A549 (cell line): ENCODE measurements around the gene GLB1L3. TPM values are rescaled to one million over a fixed set of nuclear protein-coding genes. Genes with fewer than 3 reads are reported as not detected.

Experiments
- ATAC-seq, 2 experiments: fragments of 200-7000 bp in 1 of 2; fragments of >200 bp in 1 of 2; cut with Nextera tagmentation in 1 of 2; cut with Tn5 transposase in 1 of 2; 3 replicates each; pipeline versions ENCODE4 v1.8.0 to v1.9.1; 2018 to 2020; ENCODE audit warnings: mild to moderate bottlenecking in 1 of 2, moderate library complexity in 1 of 2
- CTCF ChIA-PET: fragments of 300-600 bp; sonication (Branson Sonifier 250); formaldehyde crosslinking; extraction: SDS; loops from one replicate; lab custom pipeline; 2021; ENCODE audit warnings: antibody characterized with exemption, inconsistent platforms; lab: Yijun Ruan, JAX
- POLR2A ChIA-PET: fragments of 350-600 bp; formaldehyde crosslinking; extraction: SDS; loops from one replicate; lab custom pipeline; 2021; ENCODE audit warnings: antibody characterized with exemption, inconsistent platforms; lab: Yijun Ruan, JAX
- DNase-seq, 2 experiments: peaks; one replicate each; pipeline versions ENCODE4 v3.0.0 to v3.0.0-alpha.2; 2011 to 2016; ENCODE audit warnings: low read depth in 1 of 2, low spot score in 1 of 2
- FAIRE-seq: peaks from 2 replicates; lab custom pipeline; 2011; peaks lifted over from hg19 to GRCh38; lab: Jason Lieb, UNC
- H3K27ac ChIP-seq, 2 experiments: fragments of >200 bp; sonication (Bioruptor Twin); formaldehyde crosslinking; 3 replicates each; pipeline ENCODE4 v1.5.1; 2016 to 2017
- H3K4me1 ChIP-seq: fragments of >200 bp; sonication (Bioruptor Twin); formaldehyde crosslinking; 3 replicates; pipeline ENCODE4 v1.6.1; 2016
- H3K4me2 ChIP-seq: fragments of >200 bp; sonication (Bioruptor Twin); formaldehyde crosslinking; 3 replicates; pipeline ENCODE4 v1.6.1; 2016
- H3K4me3 ChIP-seq: fragments of >200 bp; sonication (Bioruptor Twin); formaldehyde crosslinking; 3 replicates; pipeline ENCODE4 v1.5.1; 2016
- H3K9me3 ChIP-seq: fragments of >200 bp; sonication (Bioruptor Twin); formaldehyde crosslinking; 3 replicates; pipeline ENCODE4 v1.6.1; 2016
- ATOH8 ChIP-seq: fragments of 250-450 bp; sonication (Bioruptor Pico); IDR thresholded peaks from 2 replicates; pipeline ENCODE4 v1.5.0; 2020; ENCODE audit warnings: low read depth, mild to moderate bottlenecking, moderate library complexity
- BHLHE40 ChIP-seq: IDR thresholded peaks from 2 replicates; pipeline ENCODE4 v1.6.1; 2012; ENCODE audit warnings: low read depth, low read length, inconsistent platforms
- CBX8 ChIP-seq: fragments of 200-600 bp; sonication (generic); IDR thresholded peaks from 2 replicates; pipeline ENCODE4 v1.6.1; 2016
- CEBPB ChIP-seq, 2 experiments: fragments of >200 bp in 1 of 2; sonication (Bioruptor Twin) in 1 of 2; formaldehyde crosslinking in 1 of 2; IDR thresholded peaks; 2 replicates each; pipeline ENCODE4 v1.6.1; 2012 to 2016
- CHD4 ChIP-seq: fragments of 200-600 bp; sonication (generic); IDR thresholded peaks from 2 replicates; pipeline ENCODE4 v1.6.1; 2016; ENCODE audit warnings: antibody characterized with exemption, mild to moderate bottlenecking, borderline replicate concordance
- EHF ChIP-seq: fragments of 250-450 bp; sonication (Bioruptor Pico); IDR thresholded peaks from 2 replicates; pipeline ENCODE4 v1.5.0; 2020; ENCODE audit warnings: mild to moderate bottlenecking
- EHMT2 ChIP-seq: fragments of 200-600 bp; sonication (generic); IDR thresholded peaks from 2 replicates; pipeline ENCODE4 v1.6.1; 2016; ENCODE audit warnings: antibody characterized with exemption, low read depth, mild to moderate bottlenecking, moderate library complexity
- EP300 ChIP-seq, 2 experiments: fragments of >200 bp; sonication (Bioruptor Twin); formaldehyde crosslinking; IDR thresholded peaks; 2 replicates in 1 of 2; 3 replicates in 1 of 2; pipeline ENCODE4 v1.6.1; 2016 to 2017
- ESRRA ChIP-seq: fragments of 150-350 bp; IDR thresholded peaks from 2 replicates; pipeline ENCODE4 v1.6.1; 2014; ENCODE audit warnings: mild to moderate bottlenecking, low read length, borderline replicate concordance
- HDAC2 ChIP-seq: fragments of 200-600 bp; sonication (generic); IDR thresholded peaks from 2 replicates; pipeline ENCODE4 v1.6.1; 2016
- HES2 ChIP-seq: fragments of >200 bp; sonication (Bioruptor Twin); formaldehyde crosslinking; IDR thresholded peaks from 2 replicates; pipeline ENCODE4 v1.6.1; 2016
- HEYL ChIP-seq: fragments of 250-450 bp; sonication (Bioruptor Pico); IDR thresholded peaks from 2 replicates; pipeline ENCODE4 v1.8.0; 2021; ENCODE audit warnings: mild to moderate bottlenecking, moderate library complexity
- HOXA7 ChIP-seq: fragments of 250-450 bp; sonication (Bioruptor Pico); IDR thresholded peaks from 2 replicates; pipeline ENCODE4 v1.5.0; 2020; ENCODE audit warnings: mild to moderate bottlenecking, moderate library complexity
- HOXB13 ChIP-seq: fragments of 250-450 bp; sonication (Bioruptor Pico); IDR thresholded peaks from 2 replicates; pipeline ENCODE4 v1.5.0; 2020; ENCODE audit warnings: low read depth, mild to moderate bottlenecking, moderate library complexity
- JUNB ChIP-seq: fragments of >200 bp; sonication (Bioruptor Twin); formaldehyde crosslinking; IDR thresholded peaks from 2 replicates; pipeline ENCODE4 v1.6.1; 2016
- KDM5A ChIP-seq: fragments of 200-600 bp; sonication (generic); IDR thresholded peaks from 2 replicates; pipeline ENCODE4 v1.6.1; 2016; ENCODE audit warnings: antibody characterized with exemption, mild to moderate bottlenecking
- MAFK ChIP-seq: fragments of 450-650 bp; IDR thresholded peaks from 2 replicates; pipeline ENCODE4 v1.6.1; 2014; ENCODE audit not compliant: partially characterized antibody
- MAX ChIP-seq: IDR thresholded peaks from 2 replicates; pipeline ENCODE4 v1.6.1; 2012
- MYC ChIP-seq: IDR thresholded peaks from 2 replicates; pipeline ENCODE4 v1.6.1; 2012; ENCODE audit warnings: mild to moderate bottlenecking, inconsistent platforms, low read length, improper control_type of control experiment, borderline replicate concordance
- NR3C1 ChIP-seq: fragments of >200 bp; sonication (Bioruptor Twin); formaldehyde crosslinking; IDR thresholded peaks from 3 replicates; pipeline ENCODE4 v1.6.1; 2017
- PBX3 ChIP-seq: IDR thresholded peaks from 2 replicates; pipeline ENCODE4 v1.6.1; 2012
- PHF8 ChIP-seq: fragments of 200-600 bp; sonication (generic); IDR thresholded peaks from 2 replicates; pipeline ENCODE4 v1.6.1; 2016; ENCODE audit warnings: low read depth, mild to moderate bottlenecking, antibody characterized with exemption, moderate library complexity, borderline replicate concordance
- POLR2A ChIP-seq: IDR thresholded peaks from 2 replicates; pipeline ENCODE4 v1.6.1; 2012; ENCODE audit warnings: mild to moderate bottlenecking, low read length
- POLR2AphosphoS2 ChIP-seq: conservative IDR thresholded peaks from 2 replicates; pipeline ENCODE4 v1.6.1; 2012; ENCODE audit warnings: low read length, improper control_type of control experiment, inconsistent platforms
- RCOR1 ChIP-seq: fragments of 150-350 bp; IDR thresholded peaks from 2 replicates; pipeline ENCODE4 v1.6.1; 2014; ENCODE audit warnings: antibody characterized with exemption, low read length, low read depth
- REST ChIP-seq: fragments of 200-600 bp; sonication (generic); IDR thresholded peaks from 2 replicates; pipeline ENCODE4 v1.6.1; 2016; ENCODE audit warnings: antibody characterized with exemption, mild to moderate bottlenecking, moderate library complexity
- SMC3 ChIP-seq: fragments of >200 bp; sonication (Bioruptor Twin); formaldehyde crosslinking; IDR thresholded peaks from 3 replicates; pipeline ENCODE4 v1.6.1; 2018; ENCODE audit warnings: inconsistent platforms
- SREBF2 ChIP-seq: fragments of 450-650 bp; IDR thresholded peaks from 2 replicates; pipeline ENCODE4 v1.6.1; 2014; ENCODE audit warnings: mild to moderate bottlenecking, moderate library complexity
- TFCP2L1 ChIP-seq: fragments of 250-450 bp; sonication (Bioruptor Pico); IDR thresholded peaks from 2 replicates; pipeline ENCODE4 v1.5.0; 2021; ENCODE audit warnings: mild to moderate bottlenecking
- USF2 ChIP-seq: fragments of 450-650 bp; IDR thresholded peaks from 2 replicates; pipeline ENCODE4 v1.6.1; 2014; ENCODE audit warnings: antibody characterized with exemption
- ZC3H11A ChIP-seq: fragments of 450-650 bp; IDR thresholded peaks from 2 replicates; pipeline ENCODE4 v1.6.1; 2014; ENCODE audit warnings: antibody characterized with exemption, mild to moderate bottlenecking
- ZNF302 ChIP-seq: fragments of 250-450 bp; sonication (Bioruptor Pico); IDR thresholded peaks from 2 replicates; pipeline ENCODE4 v1.9.0; 2021; ENCODE audit warnings: inconsistent platforms, mild to moderate bottlenecking, moderate library complexity
- ZSCAN20 ChIP-seq: fragments of 250-450 bp; sonication (Bioruptor Pico); IDR thresholded peaks from 2 replicates; pipeline ENCODE4 v1.8.0; 2022; ENCODE audit warnings: mild to moderate bottlenecking, moderate library complexity
- WGBS: methylation state at CpG from one replicate; pipeline ENCODE4 v1.1.6; 2017; ENCODE audit errors: missing lambda C conversion rate; 5-methylcytosine and 5-hydroxymethylcytosine counted together
- polyA plus RNA-seq, 4 experiments: library from polyadenylated mRNA; depleted of rRNA in 3 of 4; stranded (reverse); fragments of >200 nt; fragmentation: RNase III in 1 of 4; extraction: RNeasy Plus Mini Kit Qiagen cat#74134 plus additional on column Dnase treatment in 1 of 4; gene quantifications; 2 replicates in 3 of 4; 3 replicates in 1 of 4; pipeline ENCODE4 v1.2.3, GENCODE V29; 2011 to 2017

Gene GLB1L3
- polyA plus RNA-seq, 2 of the 4 experiments (the other 2 are of a cell fraction) = not detected

GRCh38 chr11:134246100-134246499 is 30.1 kb upstream of the GLB1L3 start:
- Histone ChIP-seq H3K9me3 (no peaks in the 10 kb centered on the region), H3K4me3 (no peak overlapping the region), H3K4me2 (no peak overlapping the region), H3K4me1 (no peaks in the 10 kb centered on the region), H3K27ac (no peak overlapping the region)
- no peak for ATAC-seq
- ChIA-PET CTCF (no interaction called here), POLR2A (no interaction called here)
- WGBS = 95% methylated on average over 4 of the region's 11 CpGs
- no peak for DNase-seq
- TF ChIP-seq CEBPB (IDR thresholded peaks at IDR 0.05) (no peak), HEYL (CRISPR knock-in tag) (no peak), JUNB (no peak), RCOR1 (no peak), HOXB13 (CRISPR knock-in tag) (no peak), ZSCAN20 (CRISPR knock-in tag) (no peak), PHF8 (no peak), ZC3H11A (no peak), TFCP2L1 (CRISPR knock-in tag) (no peak), ESRRA (no peak), SREBF2 (no peak), CHD4 (no peak), HDAC2 (no peak), EP300 (IDR thresholded peaks at IDR 0.05) (no peak), PBX3 (no peak), HOXA7 (CRISPR knock-in tag) (no peak), CBX8 (no peak), POLR2AphosphoS2 (no peak), MAX (no peak)
- FAIRE-seq = no peak

GRCh38 chr11:134246678-134247077 is 29.5 kb upstream of the GLB1L3 start:
- no peak overlapping the region for H3K27ac ChIP-seq
- DNase-seq (no peak), FAIRE-seq (no peak), ATAC-seq (no peak)
- no peaks in the 10 kb centered on the region for H3K9me3 ChIP-seq
- TF ChIP-seq JUNB (no peak), ATOH8 (CRISPR knock-in tag) (no peak), EHMT2 (no peak), HOXA7 (CRISPR knock-in tag) (no peak), RCOR1 (no peak), CHD4 (no peak), USF2 (no peak), MYC (no peak), SMC3 (no peak), MAFK (no peak), POLR2A (no peak), PHF8 (no peak), KDM5A (no peak), HES2 (no peak), BHLHE40 (no peak), EHF (CRISPR knock-in tag) (no peak), REST (no peak), PBX3 (no peak), NR3C1 (no peak), ZNF302 (CRISPR knock-in tag) (no peak)
- H3K4me3 ChIP-seq = no peak overlapping the region
- POLR2A ChIA-PET = no interaction called here
- CTCF ChIA-PET = no interaction called here
- 97% methylated on average over 4 of the region's 4 CpGs for WGBS
- H3K4me2 ChIP-seq = no peak overlapping the region
- no peaks in the 10 kb centered on the region for H3K4me1 ChIP-seq
